ENCODE data around the gene HLA-A.
"Not testable (repeated sequence)": the region's sequence is repeated elsewhere in the genome, so short reads cannot be mapped to it uniquely, and the experiment has no call there.

HLA-A gene

DNA sequence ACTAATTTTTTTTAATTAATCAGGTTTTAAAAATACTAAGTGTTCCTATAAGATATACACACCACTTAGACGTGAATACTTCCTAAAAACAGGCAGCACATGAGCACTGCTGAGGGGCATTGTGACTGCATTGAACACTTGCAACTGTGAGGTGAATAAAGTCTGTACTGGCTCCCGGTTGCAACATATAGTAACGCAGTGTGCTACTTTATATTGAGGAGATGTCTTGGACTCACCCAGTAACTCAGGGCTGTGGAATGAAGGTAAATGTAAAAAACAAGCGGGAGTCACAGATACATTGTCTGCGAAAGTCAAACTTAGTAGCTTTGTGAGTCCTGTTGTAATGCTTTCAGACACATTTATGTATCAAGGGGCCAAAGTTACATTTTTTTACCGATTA, 17.0 kb upstream of the HLA-A start:
- no peak for DNase-seq
- TF ChIP-seq POLR2A (IDR thresholded peaks at IDR 0.05; ENCODE audit: low read length) (no peak), GATA1 (IDR thresholded peaks at IDR 0.05; ENCODE audit: low read depth, low read length) (no peak)

DNA sequence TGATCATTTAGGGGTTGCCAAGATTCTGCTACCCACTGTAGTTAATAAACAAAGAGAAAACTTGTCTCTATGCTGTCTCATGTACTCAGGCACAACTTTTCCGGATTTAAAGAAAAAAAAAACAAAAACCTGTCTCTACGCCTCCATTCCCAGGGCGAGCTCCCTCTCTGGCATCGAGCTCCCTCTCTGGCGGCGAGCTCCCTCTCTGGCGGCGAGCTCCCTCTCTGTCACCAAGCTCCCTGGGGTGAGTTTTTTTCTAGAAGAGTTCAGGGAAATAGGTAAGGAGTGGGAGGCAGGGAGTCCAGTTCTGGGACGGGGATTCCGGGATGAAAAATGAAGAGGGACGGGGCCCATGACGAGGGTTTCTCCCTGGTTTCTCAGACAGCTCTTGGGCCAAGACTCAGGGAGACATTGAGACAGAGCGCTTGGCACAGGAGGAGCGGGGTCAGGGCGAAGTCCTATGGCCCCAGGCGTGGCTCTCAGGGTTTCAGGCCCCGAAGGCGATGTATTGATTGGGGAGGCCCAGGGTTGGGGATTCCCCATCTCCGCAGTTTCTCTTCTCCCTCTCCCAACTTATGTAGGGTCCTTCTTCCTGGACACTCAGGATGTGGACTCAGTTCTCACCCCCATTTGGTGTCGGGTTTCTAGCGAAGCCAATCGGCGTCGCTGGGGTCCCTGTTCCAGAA, 16.5 kb upstream of the HLA-A start:
- no peak for TF ChIP-seq GATA1 (IDR thresholded peaks at IDR 0.05; ENCODE audit: low read depth, low read length)
- no peak for TF ChIP-seq POLR2A (IDR thresholded peaks at IDR 0.05; ENCODE audit: low read length)
- no peak for DNase-seq

DNA sequence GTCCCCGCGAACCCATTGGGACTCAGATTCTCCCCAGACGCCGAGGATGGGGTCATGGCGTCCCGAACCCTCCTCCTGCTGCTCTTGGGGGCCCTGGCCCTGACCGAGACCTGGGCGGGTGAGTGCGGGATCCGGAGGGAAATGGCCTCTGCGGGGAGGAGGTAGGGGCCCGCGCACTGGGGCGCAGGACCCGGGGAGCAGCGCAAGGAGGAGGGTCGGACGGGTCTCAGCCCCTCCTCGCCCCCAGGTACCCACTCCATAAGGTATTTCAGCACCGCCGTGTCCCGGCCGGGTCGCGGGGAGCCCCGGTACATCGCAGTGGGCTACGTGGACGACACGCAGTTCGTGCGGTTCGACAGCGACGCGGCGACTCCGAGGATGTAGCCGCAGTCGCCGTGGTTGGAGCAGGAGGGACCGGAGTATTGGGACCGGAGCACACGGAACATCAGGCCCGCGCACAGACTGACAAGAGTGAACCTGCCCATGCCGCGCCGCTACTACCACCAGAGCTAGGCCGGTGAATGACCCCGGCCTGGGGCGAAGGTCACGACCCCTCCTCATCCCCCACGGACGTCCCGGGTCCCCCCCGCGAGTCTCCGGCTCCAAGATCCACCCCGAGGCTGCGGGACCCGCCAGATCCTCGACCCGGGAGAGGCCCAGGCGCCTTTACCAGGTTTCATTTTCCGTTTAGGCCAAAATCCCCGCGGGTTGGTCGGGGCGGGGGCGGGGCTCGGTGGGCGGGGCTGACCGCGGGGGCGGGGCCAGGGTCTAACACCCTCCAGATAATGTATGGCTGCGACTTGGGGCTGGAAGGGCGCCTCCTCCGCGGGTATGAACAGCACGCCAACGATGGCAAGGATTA, 15.7 kb upstream of the HLA-A start:
- peak; percentile 60 to 74 for DNase-seq
- TF ChIP-seq POLR2A (IDR thresholded peaks at IDR 0.05; ENCODE audit: low read length) (peak; percentile 33), GATA1 (IDR thresholded peaks at IDR 0.05; ENCODE audit: low read depth, low read length) (no peak)

DNA sequence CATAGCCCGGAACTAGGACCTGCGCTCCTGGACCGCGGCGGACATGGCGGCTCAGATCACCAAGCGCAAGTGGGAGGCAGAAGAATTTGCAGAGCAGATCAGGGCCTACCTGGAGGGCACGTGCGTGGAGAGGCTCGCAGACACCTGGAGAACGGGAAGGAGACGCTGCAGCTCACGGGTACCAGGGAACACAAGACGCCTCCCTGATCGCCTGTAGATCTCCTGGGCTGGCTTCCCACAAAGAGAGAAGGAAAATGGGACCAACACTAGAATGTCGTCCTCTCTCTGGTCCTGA, 15.1 kb upstream of the HLA-A start:
- no peak for DNase-seq
- TF ChIP-seq GATA1 (IDR thresholded peaks at IDR 0.05; ENCODE audit: low read depth, low read length), result no peak
- peak; percentile 62 for TF ChIP-seq POLR2A (IDR thresholded peaks at IDR 0.05; ENCODE audit: low read length)

DNA sequence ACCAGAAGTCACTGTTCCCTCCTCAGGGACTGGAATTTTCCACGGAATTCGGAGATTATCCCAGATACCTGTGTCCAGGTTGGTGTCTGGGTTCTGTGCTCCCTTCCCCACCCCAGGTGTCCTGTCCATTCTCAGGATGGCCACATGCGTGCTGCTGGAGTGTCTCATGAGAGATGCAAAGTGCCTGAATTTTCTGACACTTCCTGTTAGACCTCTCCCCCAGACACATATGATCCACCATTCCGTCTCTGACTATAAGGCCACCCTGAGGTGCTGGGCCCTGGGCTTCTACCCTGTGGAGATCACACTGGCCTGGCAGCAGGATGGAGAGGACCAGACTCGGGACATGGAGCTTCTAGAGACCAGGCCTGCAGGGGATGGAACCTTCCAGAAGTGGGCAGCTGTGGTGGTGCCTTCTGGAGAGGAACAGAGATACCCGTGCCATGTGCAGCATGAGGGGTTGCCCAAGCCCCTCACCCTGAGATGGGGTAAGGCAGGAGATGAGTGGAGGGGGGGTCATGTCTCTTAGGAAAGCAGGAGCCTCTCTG, 14.4 kb upstream of the HLA-A start:
- DNase-seq, result no peak
- no peak for TF ChIP-seq POLR2A (IDR thresholded peaks at IDR 0.05; ENCODE audit: low read length)
- no peak for TF ChIP-seq GATA1 (IDR thresholded peaks at IDR 0.05; ENCODE audit: low read depth, low read length)

DNA sequence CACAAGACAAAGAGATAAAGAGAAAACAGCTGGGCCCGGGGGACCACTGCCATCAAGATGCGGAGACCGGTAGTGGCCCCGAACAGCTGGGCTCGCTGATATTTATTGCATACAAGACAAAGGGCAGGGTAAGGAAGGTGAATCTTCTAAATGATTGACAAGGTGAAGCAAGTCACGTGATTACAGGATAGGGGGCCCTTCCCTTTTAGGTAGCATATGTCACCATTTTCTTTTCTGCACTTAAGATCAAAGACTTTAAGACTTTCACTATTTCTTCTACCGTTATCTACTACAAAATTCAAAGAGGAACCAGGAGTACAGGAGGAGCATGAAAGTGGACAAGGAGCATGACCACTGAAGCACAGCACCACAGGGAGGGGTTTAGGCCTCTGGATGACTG, 12.3 kb upstream of the HLA-A start:
- not testable (repeated sequence) for DNase-seq

DNA sequence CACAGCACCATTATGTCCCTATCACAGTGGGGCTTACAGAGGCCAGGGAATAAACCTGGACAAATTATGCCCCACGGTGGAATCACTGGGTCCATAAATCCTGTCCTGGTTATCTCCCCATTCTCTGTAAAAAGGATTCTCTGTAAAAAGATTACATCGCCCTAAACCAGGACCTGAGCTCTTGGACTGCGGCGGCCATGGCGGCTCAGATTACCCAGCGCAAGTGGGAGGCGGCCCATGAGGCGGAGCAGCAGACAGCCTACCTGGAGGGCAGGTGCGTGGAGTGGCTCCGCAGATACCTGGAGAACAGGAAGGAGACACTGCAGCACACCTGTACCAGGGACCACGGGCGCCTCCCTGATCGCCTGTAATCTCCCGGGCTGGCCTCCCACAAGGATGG, 8.4 kb upstream of the HLA-A start:
- DNase-seq, result no peak
- TF ChIP-seq POLR2A (IDR thresholded peaks at IDR 0.05; ENCODE audit: low read length) (no peak), GATA1 (IDR thresholded peaks at IDR 0.05; ENCODE audit: low read depth, low read length) (no peak)

DNA sequence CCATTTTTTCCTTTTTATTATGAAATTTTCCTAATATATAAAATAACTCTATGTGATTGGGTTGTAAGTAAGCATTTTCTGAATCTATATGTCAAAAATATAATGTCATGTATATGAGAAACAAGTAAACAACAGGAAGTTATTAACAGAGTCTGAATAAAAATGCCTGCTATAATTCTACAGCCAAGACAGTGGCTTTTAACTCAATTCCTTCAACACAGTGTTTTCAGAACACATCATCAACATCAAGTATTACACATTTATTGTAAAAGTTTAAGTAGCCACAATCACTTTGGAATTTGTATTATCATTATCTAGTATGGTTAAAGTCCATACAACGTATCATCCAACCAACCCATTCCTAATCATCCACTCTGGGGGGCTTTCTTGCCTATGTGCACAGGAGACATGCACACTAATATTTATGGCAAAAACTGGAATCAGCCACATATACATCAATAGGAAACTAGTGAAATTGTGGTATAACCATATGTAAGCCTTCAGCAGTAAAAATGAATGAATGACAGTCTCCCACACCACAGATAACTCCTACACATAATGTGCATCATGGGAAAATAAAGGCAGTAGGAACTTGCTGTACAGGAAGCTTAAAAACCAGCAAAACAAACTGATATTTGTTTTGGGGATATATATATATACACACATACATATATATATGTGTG, 6.9 kb upstream of the HLA-A start:
- TF ChIP-seq POLR2A (IDR thresholded peaks at IDR 0.05; ENCODE audit: low read length), result no peak
- no peak for TF ChIP-seq GATA1 (IDR thresholded peaks at IDR 0.05; ENCODE audit: low read depth, low read length)
- DNase-seq, result no peak

DNA sequence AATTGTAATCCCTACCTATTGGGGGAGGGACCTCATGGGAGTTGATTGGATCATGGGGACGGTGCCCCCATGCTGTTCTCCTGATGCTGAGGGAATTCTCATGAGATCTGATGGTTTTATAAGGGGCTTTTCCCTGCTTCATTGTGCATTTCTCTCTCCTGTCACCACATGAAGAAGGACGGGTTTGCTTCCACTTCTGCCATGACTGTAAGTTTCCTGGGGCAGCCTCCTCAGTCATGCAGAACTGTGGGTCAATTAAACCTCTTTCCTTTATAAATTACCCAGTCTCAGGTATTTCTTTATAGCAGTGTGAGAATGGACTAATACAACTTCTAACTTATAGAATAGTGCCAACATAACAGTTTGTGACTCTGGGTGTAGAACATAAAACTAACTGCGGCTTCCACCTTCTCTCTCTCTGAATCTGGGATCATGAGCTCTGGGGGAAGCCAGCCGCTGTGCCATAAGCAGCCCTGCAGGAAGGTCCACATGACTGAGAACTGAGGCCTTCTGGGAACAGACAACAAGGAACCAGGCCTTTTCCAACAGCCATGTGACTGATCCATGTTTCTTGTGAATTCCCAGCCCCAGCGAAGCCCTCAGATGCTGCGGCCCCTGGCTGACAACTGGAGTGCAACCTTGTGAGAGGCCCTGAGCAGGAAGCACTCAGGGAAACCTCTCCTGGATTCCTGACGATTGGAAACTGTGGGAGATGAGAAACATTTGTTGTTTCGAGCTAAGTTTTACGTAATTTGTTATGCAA, 3.4 kb upstream of the HLA-A start:
- DNase-seq, result no peak
- no peak for TF ChIP-seq GATA1 (IDR thresholded peaks at IDR 0.05; ENCODE audit: low read depth, low read length)
- no peak for TF ChIP-seq POLR2A (IDR thresholded peaks at IDR 0.05; ENCODE audit: low read length)

DNA sequence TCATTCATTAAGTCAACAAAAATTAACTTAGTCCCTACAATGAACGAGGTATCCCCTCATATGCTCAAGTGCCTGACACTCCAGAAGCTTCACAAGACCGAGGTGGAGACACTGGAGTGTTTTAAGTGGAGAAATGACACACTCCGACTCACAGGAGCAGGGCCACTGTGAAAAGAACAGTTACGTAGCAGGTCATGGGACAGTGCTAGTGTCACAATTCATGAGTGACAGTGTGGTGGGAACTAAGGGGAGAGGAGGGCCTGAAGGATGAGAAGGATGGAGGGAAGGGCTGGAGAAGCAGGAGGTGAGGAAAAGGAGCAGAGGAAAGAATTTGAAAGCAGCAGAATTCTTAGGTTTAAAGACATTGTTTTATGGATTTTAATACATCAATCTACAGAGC, 1.3 kb upstream of the HLA-A start:
- TF ChIP-seq POLR2A (IDR thresholded peaks at IDR 0.05; ENCODE audit: low read length), result no peak
- no peak for TF ChIP-seq GATA1 (IDR thresholded peaks at IDR 0.05; ENCODE audit: low read depth, low read length)
- DNase-seq, result no peak

DNA sequence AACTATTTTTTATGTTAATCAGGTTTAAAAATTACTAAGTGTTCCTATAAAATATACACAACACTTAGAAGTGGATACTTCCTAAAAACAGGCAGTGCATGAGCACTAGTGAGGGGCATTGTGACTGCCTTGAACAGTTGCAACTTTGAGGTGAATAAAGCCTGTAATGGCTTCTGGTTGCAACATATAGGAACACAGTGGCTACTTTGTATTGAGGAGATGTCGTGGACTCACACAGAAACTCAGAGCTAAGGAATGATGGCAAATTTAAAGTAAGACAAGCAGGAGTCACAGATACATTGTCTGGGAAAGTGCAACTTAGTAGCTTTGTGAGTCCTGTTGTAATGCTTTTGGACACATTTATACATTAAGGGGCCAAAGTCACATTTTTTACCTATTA, 861 bp upstream of the HLA-A start:
- no peak for DNase-seq
- TF ChIP-seq GATA1 (IDR thresholded peaks at IDR 0.05; ENCODE audit: low read depth, low read length) (no peak), POLR2A (IDR thresholded peaks at IDR 0.05; ENCODE audit: low read length) (no peak)

DNA sequence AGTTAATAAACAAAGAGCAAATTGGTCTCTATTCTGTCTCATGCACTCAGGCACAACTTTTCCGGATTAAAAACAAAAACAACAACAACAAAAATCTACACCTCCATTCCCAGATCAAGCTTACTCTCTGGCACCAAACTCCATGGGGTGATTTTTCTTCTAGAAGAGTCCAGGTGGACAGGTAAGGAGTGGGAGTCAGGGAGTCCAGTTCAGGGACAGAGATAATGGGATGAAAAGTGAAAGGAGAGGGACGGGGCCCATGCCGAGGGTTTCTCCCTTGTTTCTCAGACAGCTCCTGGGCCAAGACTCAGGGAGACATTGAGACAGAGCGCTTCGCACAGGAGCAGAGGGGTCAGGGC, 437 bp upstream of the HLA-A start:
- no peak for DNase-seq
- TF ChIP-seq GATA1 (IDR thresholded peaks at IDR 0.05; ENCODE audit: low read depth, low read length) (no peak), POLR2A (IDR thresholded peaks at IDR 0.05; ENCODE audit: low read length) (no peak)

DNA sequence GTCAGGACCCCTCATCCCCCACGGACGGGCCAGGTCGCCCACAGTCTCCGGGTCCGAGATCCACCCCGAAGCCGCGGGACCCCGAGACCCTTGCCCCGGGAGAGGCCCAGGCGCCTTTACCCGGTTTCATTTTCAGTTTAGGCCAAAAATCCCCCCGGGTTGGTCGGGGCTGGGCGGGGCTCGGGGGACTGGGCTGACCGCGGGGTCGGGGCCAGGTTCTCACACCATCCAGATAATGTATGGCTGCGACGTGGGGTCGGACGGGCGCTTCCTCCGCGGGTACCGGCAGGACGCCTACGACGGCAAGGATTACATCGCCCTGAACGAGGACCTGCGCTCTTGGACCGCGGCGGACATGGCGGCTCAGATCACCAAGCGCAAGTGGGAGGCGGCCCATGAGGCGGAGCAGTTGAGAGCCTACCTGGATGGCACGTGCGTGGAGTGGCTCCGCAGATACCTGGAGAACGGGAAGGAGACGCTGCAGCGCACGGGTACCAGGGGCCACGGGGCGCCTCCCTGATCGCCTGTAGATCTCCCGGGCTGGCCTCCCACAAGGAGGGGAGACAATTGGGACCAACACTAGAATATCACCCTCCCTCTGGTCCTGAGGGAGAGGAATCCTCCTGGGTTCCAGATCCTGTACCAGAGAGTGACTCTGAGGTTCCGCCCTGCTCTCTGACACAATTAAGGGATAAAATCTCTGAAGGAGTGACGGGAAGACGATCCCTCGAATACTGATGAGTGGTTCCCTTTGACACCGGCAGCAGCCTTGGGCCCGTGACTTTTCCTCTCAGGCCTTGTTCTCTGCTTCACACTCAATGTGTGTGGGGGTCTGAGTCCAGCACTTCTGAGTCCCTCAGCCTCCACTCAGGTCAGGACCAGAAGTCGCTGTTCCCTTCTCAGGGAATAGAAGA, 978 bp downstream of the HLA-A start:
- TF ChIP-seq POLR2A (IDR thresholded peaks at IDR 0.05; ENCODE audit: low read length) (no peak), GATA1 (IDR thresholded peaks at IDR 0.05; ENCODE audit: low read depth, low read length) (no peak)
- peak; percentile 9 to 40 for DNase-seq
